ENCODE results near the gene PLGRKT.
"Not testable (repeated sequence)": the region's sequence is repeated elsewhere in the genome, so short reads cannot be mapped to it uniquely, and the experiment has no call there.

Gene PLGRKT

DNA sequence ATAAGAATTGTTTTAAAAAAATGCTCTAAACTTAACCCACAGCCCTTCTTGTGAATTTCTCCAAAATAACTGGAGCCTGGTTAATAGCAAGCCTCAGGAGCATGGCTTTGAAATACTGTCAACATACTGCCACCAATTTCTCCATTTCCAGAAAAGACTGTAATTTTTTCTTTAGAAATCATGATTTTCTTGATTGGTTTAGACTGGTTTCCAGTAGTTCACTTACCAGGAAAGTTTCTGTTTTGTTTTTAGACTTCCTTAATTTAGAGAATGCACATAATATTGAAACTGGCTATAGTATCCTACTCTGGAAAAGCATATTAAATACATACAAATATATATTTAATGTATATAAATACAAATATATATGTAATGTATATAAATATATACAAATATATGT, 8.2 kb upstream of the PLGRKT start:
- Histone ChIP-seq H3K4me3 (ENCODE audit: low read depth, low read length) (no peak overlapping the region), H3K9me3 (ENCODE audit: severe bottlenecking) (no peaks in the 10 kb centered on the region), H3K27me3 (ENCODE audit: insufficient read depth, low read depth, severe bottlenecking) (no peaks in the 10 kb centered on the region), H3K27ac (no peak overlapping the region), H3K36me3 (no peaks in the 10 kb centered on the region)
- no peak for DNase-seq
- TF ChIP-seq, protein P1, sequence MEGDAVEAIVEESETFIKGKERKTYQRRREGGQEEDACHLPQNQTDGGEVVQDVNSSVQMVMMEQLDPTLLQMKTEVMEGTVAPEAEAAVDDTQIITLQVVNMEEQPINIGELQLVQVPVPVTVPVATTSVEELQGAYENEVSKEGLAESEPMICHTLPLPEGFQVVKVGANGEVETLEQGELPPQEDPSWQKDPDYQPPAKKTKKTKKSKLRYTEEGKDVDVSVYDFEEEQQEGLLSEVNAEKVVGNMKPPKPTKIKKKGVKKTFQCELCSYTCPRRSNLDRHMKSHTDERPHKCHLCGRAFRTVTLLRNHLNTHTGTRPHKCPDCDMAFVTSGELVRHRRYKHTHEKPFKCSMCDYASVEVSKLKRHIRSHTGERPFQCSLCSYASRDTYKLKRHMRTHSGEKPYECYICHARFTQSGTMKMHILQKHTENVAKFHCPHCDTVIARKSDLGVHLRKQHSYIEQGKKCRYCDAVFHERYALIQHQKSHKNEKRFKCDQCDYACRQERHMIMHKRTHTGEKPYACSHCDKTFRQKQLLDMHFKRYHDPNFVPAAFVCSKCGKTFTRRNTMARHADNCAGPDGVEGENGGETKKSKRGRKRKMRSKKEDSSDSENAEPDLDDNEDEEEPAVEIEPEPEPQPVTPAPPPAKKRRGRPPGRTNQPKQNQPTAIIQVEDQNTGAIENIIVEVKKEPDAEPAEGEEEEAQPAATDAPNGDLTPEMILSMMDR (IDR thresholded peaks at IDR 0.05; ENCODE audit: low read depth, low read length) = no peak

DNA sequence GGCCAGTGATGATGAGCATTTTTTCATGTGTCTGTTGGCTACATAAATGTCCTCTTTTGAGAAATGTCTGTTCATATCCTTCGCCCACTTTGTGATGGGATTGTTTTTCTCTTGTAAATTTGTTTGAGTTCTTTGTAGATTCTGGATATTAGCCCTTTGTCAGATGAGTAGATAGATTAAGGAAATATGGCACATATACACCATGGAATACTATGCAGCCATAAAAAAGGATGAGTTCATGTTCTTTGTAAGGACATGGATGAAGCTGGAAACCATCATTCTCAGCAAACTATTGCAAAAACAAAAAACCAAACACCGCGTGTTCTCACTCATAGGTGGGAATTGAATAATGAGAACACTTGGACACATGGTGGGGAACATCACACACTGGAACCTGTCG, 7.4 kb upstream of the PLGRKT start:
- H3K4me3 ChIP-seq (ENCODE audit: low read depth, low read length); H3K27ac ChIP-seq; DNase-seq; H3K9me3 ChIP-seq (ENCODE audit: severe bottlenecking); H3K27me3 ChIP-seq (ENCODE audit: insufficient read depth, low read depth, severe bottlenecking); H3K36me3 ChIP-seq: not testable (repeated sequence)

GRCh38 chr9:5443850-5444249, 6.1 kb upstream of the PLGRKT start:
- TF ChIP-seq, protein P1 (IDR thresholded peaks at IDR 0.05; ENCODE audit: low read depth, low read length) = no peak
- H3K36me3 ChIP-seq = no peaks in the 10 kb centered on the region

DNA sequence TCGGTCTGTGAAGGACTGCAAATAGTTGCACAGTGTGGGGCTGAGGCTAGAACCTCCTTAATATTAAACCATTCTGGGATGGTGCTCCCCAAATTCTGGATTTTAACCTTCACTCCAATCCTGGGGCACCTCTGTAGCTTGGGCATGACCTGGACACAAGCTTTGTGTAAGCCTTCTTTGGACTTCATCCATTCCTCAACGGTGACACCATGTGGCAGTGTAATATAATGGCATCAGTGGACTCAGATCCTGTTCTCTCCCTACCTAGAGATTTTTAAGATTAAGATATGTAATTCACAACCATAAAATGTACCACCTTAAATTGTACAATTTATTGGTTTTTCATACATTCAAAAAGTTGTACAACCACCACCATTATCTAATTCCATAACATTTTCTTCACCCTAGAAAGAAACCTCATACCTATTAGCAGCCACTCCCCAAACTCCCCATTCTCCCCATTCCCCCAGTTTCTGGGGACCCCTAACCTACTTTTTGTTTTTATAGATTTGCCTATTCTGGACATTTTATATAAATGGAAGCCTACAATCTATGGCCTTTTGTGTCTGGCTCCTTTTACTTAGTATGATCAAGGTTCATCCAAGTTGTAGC, 4.8 kb upstream of the PLGRKT start:
- Histone ChIP-seq H3K36me3 (no peaks in the 10 kb centered on the region; the same call in 1 of the 2 replicates), H3K27ac (no peak overlapping the region), H3K9me3 (ENCODE audit: severe bottlenecking) (no peaks in the 10 kb centered on the region), H3K27me3 (ENCODE audit: insufficient read depth, low read depth, severe bottlenecking) (no peaks in the 10 kb centered on the region), H3K4me3 (ENCODE audit: low read depth, low read length) (no peak overlapping the region)
- peak; percentile 38 for DNase-seq
- TF ChIP-seq, protein P1 (IDR thresholded peaks at IDR 0.05; ENCODE audit: low read depth, low read length) = peak; percentile 61

More at GRCh38 chr9:5443850-5444249, 6.1 kb upstream of the PLGRKT start:
- H3K4me3 ChIP-seq (ENCODE audit: low read depth, low read length) = no peak overlapping the region
- H3K9me3 ChIP-seq (ENCODE audit: severe bottlenecking) = no peaks in the 10 kb centered on the region
- DNase-seq = no peak
- no peak overlapping the region for H3K27ac ChIP-seq
- H3K27me3 ChIP-seq (ENCODE audit: insufficient read depth, low read depth, severe bottlenecking) = no peaks in the 10 kb centered on the region

DNA sequence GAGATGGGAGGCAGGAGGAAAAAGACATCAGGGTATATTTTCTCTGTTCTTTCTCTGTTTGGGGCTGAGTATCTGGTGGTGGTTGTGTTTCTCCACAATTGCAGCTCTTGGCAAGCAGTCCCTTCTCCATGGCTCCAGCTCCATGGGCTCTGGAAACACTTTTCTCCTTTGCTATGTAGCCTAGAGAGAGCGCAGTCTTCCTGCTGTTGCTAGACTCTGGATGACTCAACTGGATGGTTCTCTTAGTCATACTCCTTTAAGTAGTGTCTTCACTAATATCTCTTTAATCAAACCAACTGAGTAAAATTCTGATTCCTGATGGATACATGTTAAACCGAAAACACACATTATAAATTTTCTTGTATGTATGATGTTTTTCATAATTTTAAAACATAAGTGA, 3.3 kb upstream of the PLGRKT start:
- Histone ChIP-seq H3K4me3 (ENCODE audit: low read depth, low read length) (no peak overlapping the region), H3K27ac (no peak overlapping the region), H3K36me3 (peaks cover under 1% of the 10 kb centered on the region; the same call in 1 of the 2 replicates), H3K9me3 (ENCODE audit: severe bottlenecking) (no peaks in the 10 kb centered on the region), H3K27me3 (ENCODE audit: insufficient read depth, low read depth, severe bottlenecking) (no peaks in the 10 kb centered on the region)
- TF ChIP-seq, protein P1 (IDR thresholded peaks at IDR 0.05; ENCODE audit: low read depth, low read length) = no peak
- no peak for DNase-seq

- H3K27me3 ChIP-seq (ENCODE audit: insufficient read depth, low read depth, severe bottlenecking) = no peaks in the 10 kb centered on the region
- TF ChIP-seq, protein P1 (IDR thresholded peaks at IDR 0.05; ENCODE audit: low read depth, low read length) = no peak
- H3K9me3 ChIP-seq (ENCODE audit: severe bottlenecking) = no peaks in the 10 kb centered on the region
- peaks cover 4% of the 10 kb centered on the region for H3K36me3 ChIP-seq
- H3K27ac ChIP-seq = no peak overlapping the region
- H3K4me3 ChIP-seq (ENCODE audit: low read depth, low read length) = no peak overlapping the region
- peak; percentile 27 for DNase-seq
These were observed 2.7 kb upstream of the PLGRKT start for GRCh38 chr9:5440426-5440825.

Data from WERI-Rb-1 (cell line).